Measurements from ENCODE around the gene ZNF236. TPM values are rescaled to one million over a fixed set of nuclear protein-coding genes. Genes with fewer than 3 reads are reported as not detected.
A peak's percentile ranks its signal among the peaks of the same experiment; 100 is the strongest.

Gene ZNF236
- total and polyA plus RNA-seq, 3 experiments from 2014 or later = 11.1 to 15.9 (median 13.4) TPM

GRCh38 chr18:76835380-76835779 lies 13.0 kb downstream of the ZNF236 start:
- peaks cover 39 to 61% (median 57%) of the 10 kb centered on the region in 3 donors for H3K4me1 Mint-ChIP-seq
- peaks cover 0 to 3% (median 2%) of the 10 kb centered on the region in 3 donors for H3K36me3 Mint-ChIP-seq
- H3K27me3 Mint-ChIP-seq = no peaks in the 10 kb centered on the region
- no peak overlapping the region for H3K4me3 ChIP-seq (ENCODE audit: low read length)
- H3K9me3 ChIP-seq (ENCODE audit: low read length) = no peaks in the 10 kb centered on the region
- no peak overlapping the region for H3K27ac Mint-ChIP-seq
- CTCF ChIA-PET = no interaction called here
- no peaks in the 10 kb centered on the region for H3K4me1 ChIP-seq (ENCODE audit: insufficient read depth, low read length)
- H3K9me3 Mint-ChIP-seq = no peaks in the 10 kb centered on the region
- H3K27ac ChIP-seq (ENCODE audit: low read depth, low read length) = no peak overlapping the region
- H3K4me3 Mint-ChIP-seq = no peak overlapping the region
- POLR2A ChIA-PET = no interaction called here
- H3K36me3 ChIP-seq (ENCODE audit: insufficient read depth, low read length) = no peaks in the 10 kb centered on the region
- H3K27me3 ChIP-seq (ENCODE audit: insufficient read depth, low read length, poor library complexity, severe bottlenecking) = no peaks in the 10 kb centered on the region
- no peak for DNase-seq

DNA sequence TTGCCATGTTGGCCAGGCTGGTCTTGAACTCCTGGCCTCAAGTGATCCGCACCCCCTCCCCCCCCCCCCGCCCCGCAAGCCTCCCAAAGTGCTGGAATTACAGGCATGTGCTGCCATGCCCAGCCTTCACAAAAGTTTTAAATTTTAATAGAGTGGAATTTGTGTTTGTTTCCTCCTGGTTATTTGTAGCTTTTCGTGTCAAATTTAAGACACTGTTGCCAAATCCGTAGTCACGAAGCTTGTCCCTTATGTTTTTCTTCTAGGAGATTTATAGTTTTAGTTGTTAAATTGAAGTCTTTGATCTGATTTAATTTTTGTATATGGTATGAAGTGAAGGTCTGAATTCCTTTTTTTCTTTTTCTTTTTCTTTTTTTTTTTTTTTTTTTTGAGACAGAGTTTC lies 14.7 kb downstream of the ZNF236 start:
- CTCF ChIA-PET = interaction anchor here (1.2 kb wide), 1 partner anchor 34 kb away, joined by 5 read pairs; no protein-coding TSS in a partner anchor
- no peaks in the 10 kb centered on the region for H3K27me3 ChIP-seq (ENCODE audit: insufficient read depth, low read length, poor library complexity, severe bottlenecking)

GRCh38 chr18:76838182-76838581 lies 15.8 kb downstream of the ZNF236 start:
- ChIA-PET POLR2A (no interaction called here), CTCF (interaction anchor here (1.2 kb wide), 1 partner anchor 35 kb away, joined by 5 read pairs; no protein-coding TSS in a partner anchor)
- Mint-ChIP-seq H3K4me1 (peaks cover 29 to 47% (median 44%) of the 10 kb centered on the region in 3 donors), H3K36me3 (peaks cover 0 to 3% (median 0%) of the 10 kb centered on the region in 3 donors), H3K27me3 (no peaks in the 10 kb centered on the region), H3K4me3 (no peak overlapping the region), H3K27ac (no peak overlapping the region), H3K9me3 (no peaks in the 10 kb centered on the region)
- Histone ChIP-seq H3K4me1 (ENCODE audit: insufficient read depth, low read length) (no peaks in the 10 kb centered on the region), H3K36me3 (ENCODE audit: insufficient read depth, low read length) (no peaks in the 10 kb centered on the region), H3K9me3 (ENCODE audit: low read length) (no peaks in the 10 kb centered on the region), H3K27ac (ENCODE audit: low read depth, low read length) (no peak overlapping the region), H3K4me3 (ENCODE audit: low read length) (no peak overlapping the region), H3K27me3 (ENCODE audit: insufficient read depth, low read length, poor library complexity, severe bottlenecking) (no peaks in the 10 kb centered on the region)
- DNase-seq = no peak

More for the DNA sequence above, 14.7 kb downstream of the ZNF236 start:
- Mint-ChIP-seq H3K27ac (no peak overlapping the region), H3K9me3 (no peaks in the 10 kb centered on the region), H3K27me3 (no peaks in the 10 kb centered on the region), H3K4me1 (peaks cover 35 to 53% (median 49%) of the 10 kb centered on the region in 3 donors), H3K4me3 (no peak overlapping the region), H3K36me3 (peaks cover 0 to 3% (median 2%) of the 10 kb centered on the region in 3 donors)
- DNase-seq = no peak
- Histone ChIP-seq H3K4me3 (ENCODE audit: low read length) (no peak overlapping the region), H3K36me3 (ENCODE audit: insufficient read depth, low read length) (no peaks in the 10 kb centered on the region), H3K4me1 (ENCODE audit: insufficient read depth, low read length) (no peaks in the 10 kb centered on the region), H3K27ac (ENCODE audit: low read depth, low read length) (no peak overlapping the region), H3K9me3 (ENCODE audit: low read length) (no peaks in the 10 kb centered on the region)
- POLR2A ChIA-PET = no interaction called here

- peak overlapping the region in 1 of 8 donors; percentile 68 for H3K27ac Mint-ChIP-seq
- ChIA-PET CTCF (no interaction called here), POLR2A (no interaction called here)
- no peak overlapping the region for H3K4me3 ChIP-seq (ENCODE audit: low read length)
- no peaks in the 10 kb centered on the region for H3K4me1 ChIP-seq (ENCODE audit: insufficient read depth, low read length)
- H3K9me3 ChIP-seq (ENCODE audit: low read length) = no peaks in the 10 kb centered on the region
- no peaks in the 10 kb centered on the region for H3K36me3 ChIP-seq (ENCODE audit: insufficient read depth, low read length)
- H3K4me1 Mint-ChIP-seq = peaks cover 27 to 49% (median 45%) of the 10 kb centered on the region in 3 donors
- no peaks in the 10 kb centered on the region for H3K27me3 ChIP-seq (ENCODE audit: insufficient read depth, low read length, poor library complexity, severe bottlenecking)
- peaks cover 0 to 3% (median 0%) of the 10 kb centered on the region in 3 donors for H3K36me3 Mint-ChIP-seq
- H3K9me3 Mint-ChIP-seq = no peaks in the 10 kb centered on the region
- H3K27me3 Mint-ChIP-seq = no peaks in the 10 kb centered on the region
- no peak overlapping the region for H3K27ac ChIP-seq (ENCODE audit: low read depth, low read length)
- no peak for DNase-seq
- no peak overlapping the region for H3K4me3 Mint-ChIP-seq
Observed at GRCh38 chr18:76839086-76839794, 16.9 kb downstream of the ZNF236 start.

- Histone ChIP-seq H3K4me1 (ENCODE audit: insufficient read depth, low read length) (no peaks in the 10 kb centered on the region), H3K27ac (ENCODE audit: low read depth, low read length) (no peak overlapping the region), H3K9me3 (ENCODE audit: low read length) (no peaks in the 10 kb centered on the region), H3K4me3 (ENCODE audit: low read length) (no peak overlapping the region), H3K27me3 (ENCODE audit: insufficient read depth, low read length, poor library complexity, severe bottlenecking) (no peaks in the 10 kb centered on the region), H3K36me3 (ENCODE audit: insufficient read depth, low read length) (no peaks in the 10 kb centered on the region)
- ChIA-PET POLR2A (no interaction called here), CTCF (interaction anchor here (1.3 kb wide), 1 partner anchor 15 kb away, joined by 3 read pairs; no protein-coding TSS in a partner anchor)
- Mint-ChIP-seq H3K9me3 (no peaks in the 10 kb centered on the region), H3K4me3 (no peak overlapping the region), H3K36me3 (no peaks in the 10 kb centered on the region), H3K27ac (peak overlapping the region in 2 of 8 donors; percentile 45 to 57), H3K27me3 (no peaks in the 10 kb centered on the region), H3K4me1 (peaks cover 19 to 55% (median 52%) of the 10 kb centered on the region in 3 donors)
- no peak for DNase-seq
Observed at GRCh38 chr18:76842837-76843530, 20.6 kb downstream of the ZNF236 start.

GRCh38 chr18:76844144-76844543 lies 21.8 kb downstream of the ZNF236 start:
- Mint-ChIP-seq H3K27ac (no peak overlapping the region), H3K4me3 (no peak overlapping the region), H3K9me3 (no peaks in the 10 kb centered on the region), H3K27me3 (no peaks in the 10 kb centered on the region), H3K4me1 (peaks cover 14 to 51% (median 46%) of the 10 kb centered on the region in 3 donors), H3K36me3 (no peaks in the 10 kb centered on the region)
- ChIA-PET CTCF (interaction anchor here (1.1 to 1.6 kb wide), 3 partner anchors 9 to 41 kb away, joined by 3 to 4 read pairs (median 4); no protein-coding TSS in a partner anchor), POLR2A (no interaction called here)
- no peaks in the 10 kb centered on the region for H3K9me3 ChIP-seq (ENCODE audit: low read length)
- no peaks in the 10 kb centered on the region for H3K4me1 ChIP-seq (ENCODE audit: insufficient read depth, low read length)
- DNase-seq = no peak
- no peak overlapping the region for H3K27ac ChIP-seq (ENCODE audit: low read depth, low read length)
- no peaks in the 10 kb centered on the region for H3K36me3 ChIP-seq (ENCODE audit: insufficient read depth, low read length)
- H3K4me3 ChIP-seq (ENCODE audit: low read length) = no peak overlapping the region
- H3K27me3 ChIP-seq (ENCODE audit: insufficient read depth, low read length, poor library complexity, severe bottlenecking) = no peaks in the 10 kb centered on the region

DNA sequence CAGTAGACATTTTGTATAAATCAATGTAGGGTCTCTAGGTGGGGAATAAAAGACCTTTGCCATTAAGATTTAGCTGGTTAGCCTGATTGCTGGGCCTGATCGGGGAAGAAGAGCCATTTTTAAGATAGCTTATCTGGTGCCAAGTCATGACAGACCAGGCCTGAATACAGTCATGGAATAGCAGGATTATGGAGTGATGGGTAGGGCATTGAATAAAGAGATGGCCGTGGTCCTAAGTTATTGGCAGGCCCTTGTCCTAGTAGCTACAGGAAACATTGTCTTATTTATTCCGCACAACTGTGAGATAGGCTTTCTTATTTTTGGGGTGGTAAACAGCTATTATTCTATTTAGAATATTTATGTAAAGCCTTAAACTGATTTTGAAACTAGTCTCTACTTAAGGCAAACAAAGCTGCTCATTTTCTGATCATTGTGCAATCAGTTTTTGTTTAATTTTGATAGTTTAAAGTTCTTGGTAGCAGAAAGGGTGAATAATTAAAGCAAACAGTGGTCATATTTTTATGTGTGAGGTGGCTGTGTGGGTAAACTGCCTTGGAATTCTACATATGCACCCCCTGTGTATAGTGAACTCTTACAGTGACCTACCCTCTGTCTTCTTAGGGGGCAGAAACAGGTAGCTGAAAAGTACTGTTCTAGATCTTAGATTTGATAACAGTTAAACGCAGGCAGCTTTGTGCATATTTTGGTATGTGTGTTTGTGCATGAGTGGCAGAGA lies 22.6 kb downstream of the ZNF236 start:
- H3K9me3 Mint-ChIP-seq = no peaks in the 10 kb centered on the region
- no peaks in the 10 kb centered on the region for H3K36me3 ChIP-seq (ENCODE audit: insufficient read depth, low read length)
- no peak overlapping the region for H3K4me3 Mint-ChIP-seq
- ChIA-PET CTCF (interaction anchor here (1.1 to 1.6 kb wide), 3 partner anchors 8 to 41 kb away, joined by 3 to 4 read pairs (median 4); no protein-coding TSS in a partner anchor), POLR2A (no interaction called here)
- no peaks in the 10 kb centered on the region for H3K27me3 ChIP-seq (ENCODE audit: insufficient read depth, low read length, poor library complexity, severe bottlenecking)
- no peak overlapping the region for H3K27ac ChIP-seq (ENCODE audit: low read depth, low read length)
- peak overlapping the region in 2 of 8 donors; percentile 2 to 35 for H3K27ac Mint-ChIP-seq
- H3K4me3 ChIP-seq (ENCODE audit: low read length) = no peak overlapping the region
- no peak for DNase-seq
- peaks cover 17 to 51% (median 50%) of the 10 kb centered on the region in 3 donors for H3K4me1 Mint-ChIP-seq
- no peaks in the 10 kb centered on the region for H3K9me3 ChIP-seq (ENCODE audit: low read length)
- peaks cover 0 to 3% (median 1%) of the 10 kb centered on the region in 3 donors for H3K36me3 Mint-ChIP-seq
- no peaks in the 10 kb centered on the region for H3K4me1 ChIP-seq (ENCODE audit: insufficient read depth, low read length)
- no peaks in the 10 kb centered on the region for H3K27me3 Mint-ChIP-seq
